IMR-90 (cell line): ENCODE results near the gene POU2AF1. TPM values are rescaled to one million over a fixed set of nuclear protein-coding genes. Genes with fewer than 3 reads are reported as not detected.

Experiments
- ATAC-seq: fragments of 200-7000 bp; cut with Tn5 transposase; 2 replicates; pipeline ENCODE4 v1.9.1; 2020; ENCODE audit warnings: low read depth, mild to moderate bottlenecking, moderate library complexity
- BruUV-seq: library from RNA; stranded (reverse); fragments of 400-500 nt; replicated peaks from 2 replicates; lab custom pipeline; 2021; lab: Mats Ljungman, UMichigan
- CTCF ChIA-PET: fragments of 300-600 bp; formaldehyde crosslinking; extraction: SDS; loops from one replicate; lab custom pipeline; 2021; ENCODE audit warnings: antibody characterized with exemption; lab: Yijun Ruan, JAX
- POLR2A ChIA-PET: fragments of 300-600 bp; sonication (Branson Sonifier 250); formaldehyde crosslinking; loops from one replicate; lab custom pipeline; 2022; ENCODE audit warnings: antibody characterized with exemption; ENCODE audit not compliant: unreplicated experiment; lab: Charles Lee
- DNase-seq: peaks from one replicate; pipeline ENCODE4 v3.0.0; 2013
- H2AFZ ChIP-seq: replicated peaks from 2 replicates; pipeline ENCODE3; 2013; ENCODE audit warnings: low read length, mild to moderate bottlenecking; ENCODE audit not compliant: poor library complexity
- H2AK5ac ChIP-seq: 2 replicates; pipeline ENCODE4 v1.6.1; 2013; ENCODE audit warnings: low read depth, low read length, inconsistent platforms
- H2AK9ac ChIP-seq: replicated peaks from 2 replicates; pipeline ENCODE3; 2013; ENCODE audit warnings: mild to moderate bottlenecking, low read depth, low read length, moderate library complexity; ENCODE audit not compliant: poor library complexity
- H2BK120ac ChIP-seq: 2 replicates; pipeline ENCODE4 v1.6.1; 2013; ENCODE audit warnings: low read depth, low read length, inconsistent platforms
- H2BK15ac ChIP-seq: 3 replicates; pipeline ENCODE4 v1.6.1; 2013; ENCODE audit warnings: low read depth, low read length, inconsistent platforms
- H2BK20ac ChIP-seq: 2 replicates; pipeline ENCODE4 v1.6.1; 2013; ENCODE audit warnings: low read depth, mild to moderate bottlenecking, inconsistent platforms, low read length, moderate library complexity
- H2BK5ac ChIP-seq: 2 replicates; pipeline ENCODE4 v1.6.1; 2013; ENCODE audit warnings: mild to moderate bottlenecking, low read depth, low read length, inconsistent platforms; ENCODE audit not compliant: poor library complexity, severe bottlenecking
- H3K14ac ChIP-seq: replicated peaks from 2 replicates; pipeline ENCODE4 v1.6.1; 2013; ENCODE audit warnings: low read depth, low read length, inconsistent platforms
- H3K18ac ChIP-seq: 2 replicates; pipeline ENCODE4 v1.6.1; 2013; ENCODE audit warnings: low read depth, low read length, control low read depth
- H3K23ac ChIP-seq: 2 replicates; pipeline ENCODE4 v1.6.1; 2013; ENCODE audit warnings: low read depth, low read length, inconsistent platforms
- H3K27ac ChIP-seq: 2 replicates; pipeline ENCODE4 v1.5.1; 2013; ENCODE audit warnings: mild to moderate bottlenecking, control low read depth, low read length; ENCODE audit not compliant: insufficient read depth
- H3K27me3 ChIP-seq: 2 replicates; pipeline ENCODE4 v1.6.1; 2013; ENCODE audit warnings: low read length; ENCODE audit not compliant: control insufficient read depth, insufficient read depth
- H3K36me3 ChIP-seq: 2 replicates; pipeline ENCODE4 v1.6.1; 2013; ENCODE audit warnings: low read length, mixed read lengths; ENCODE audit not compliant: control insufficient read depth, insufficient read depth
- H3K4ac ChIP-seq: 2 replicates; pipeline ENCODE4 v1.6.1; 2013; ENCODE audit warnings: low read depth, low read length, inconsistent platforms
- H3K4me1 ChIP-seq: 2 replicates; pipeline ENCODE4 v1.6.1; 2013; ENCODE audit warnings: low read length, mixed read lengths; ENCODE audit not compliant: control insufficient read depth, insufficient read depth
- H3K4me2 ChIP-seq: 2 replicates; pipeline ENCODE4 v1.6.1; 2013; ENCODE audit warnings: low read depth, mild to moderate bottlenecking, control low read depth, low read length, moderate library complexity
- H3K4me3 ChIP-seq: 2 replicates; pipeline ENCODE4 v1.5.1; 2013; ENCODE audit warnings: low read depth, mild to moderate bottlenecking, control low read depth, low read length, moderate library complexity; ENCODE audit not compliant: insufficient read depth
- H3K56ac ChIP-seq: 2 replicates; pipeline ENCODE4 v1.6.1; 2013; ENCODE audit warnings: low read length, inconsistent platforms; ENCODE audit not compliant: insufficient read depth; ENCODE audit errors: extremely low read depth
- H3K79me1 ChIP-seq, 2 experiments: 2 replicates each; pipeline ENCODE4 v1.6.1; 2013; ENCODE audit warnings: low read length in 2 of 2, inconsistent platforms in 1 of 2, low read depth in 1 of 2
- H3K9ac ChIP-seq: 2 replicates; pipeline ENCODE4 v1.6.1; 2013; ENCODE audit warnings: low read depth, low read length, control low read depth
- H3K9me1 ChIP-seq: 2 replicates; pipeline ENCODE4 v1.6.1; 2013; ENCODE audit warnings: low read length, inconsistent platforms; ENCODE audit not compliant: insufficient read depth
- H3K9me3 ChIP-seq: 2 replicates; pipeline ENCODE4 v1.6.1; 2013; ENCODE audit warnings: low read length; ENCODE audit not compliant: control insufficient read depth, insufficient read depth
- H4K20me1 ChIP-seq: 2 replicates; pipeline ENCODE4 v1.6.1; 2013; ENCODE audit warnings: low read length, inconsistent platforms; ENCODE audit not compliant: insufficient read depth
- H4K5ac ChIP-seq: 2 replicates; pipeline ENCODE4 v1.6.1; 2013; ENCODE audit warnings: mild to moderate bottlenecking, low read depth, low read length, control low read depth
- H4K8ac ChIP-seq, 2 experiments: 2 replicates each; pipeline ENCODE4 v1.6.1; 2013; ENCODE audit warnings: low read depth in 2 of 2, low read length in 2 of 2, control low read depth in 1 of 2, inconsistent platforms in 1 of 2
- H4K91ac ChIP-seq: 2 replicates; pipeline ENCODE4 v1.6.1; 2013; ENCODE audit warnings: low read depth, low read length, inconsistent platforms; ENCODE audit not compliant: insufficient read depth
- BHLHE40 ChIP-seq: fragments of 150-350 bp; IDR thresholded peaks from 2 replicates; pipeline ENCODE4 v1.6.1; 2016; ENCODE audit warnings: mild to moderate bottlenecking, low read depth, low read length
- CTCF ChIP-seq: conservative IDR thresholded peaks from 2 replicates; pipeline ENCODE4 v1.5.1; 2012; ENCODE audit warnings: mild to moderate bottlenecking, low read depth, low read length, improper control_type of control experiment
- MAFK ChIP-seq: IDR thresholded peaks from 2 replicates; pipeline ENCODE4 v1.6.1; 2012; ENCODE audit warnings: low read depth, low read length, improper control_type of control experiment
- MAZ ChIP-seq: IDR thresholded peaks from 2 replicates; pipeline ENCODE4 v1.6.1; 2012; ENCODE audit warnings: low read depth, mild to moderate bottlenecking, low read length, improper control_type of control experiment, moderate library complexity, borderline replicate concordance
- RCOR1 ChIP-seq: IDR thresholded peaks from 2 replicates; pipeline ENCODE4 v1.6.1; 2012; ENCODE audit warnings: mild to moderate bottlenecking, low read length, improper control_type of control experiment; ENCODE audit not compliant: insufficient replicate concordance
- WGBS, 2 experiments: methylation state at CpG; one replicate each; pipeline versions ENCODE4 v1.1.5 to v1.1.7; 2013; ENCODE audit warnings: missing lambda C conversion rate in 2 of 2; ENCODE audit not compliant: insufficient read length in 1 of 2; ENCODE audit errors: extremely low coverage in 2 of 2; 5-methylcytosine and 5-hydroxymethylcytosine counted together
- dilution Hi-C: fragments of 300-500 bp; cut with HindIII; formaldehyde crosslinking; loops from one replicate; pipeline ENCODE4 v1.14.3; 2018; ENCODE audit warnings: low sequenced_read_pairs; ENCODE audit not compliant: unreplicated experiment
- in situ Hi-C: fragments of 300-500 bp; cut with MboI; formaldehyde crosslinking; loops from 3 replicates; pipeline ENCODE4 v1.14.3; 2019; ENCODE audit warnings: low sequenced_read_pairs, inconsistent platforms, mixed read lengths
- intact Hi-C: fragments of 100-400 bp; cut with micrococcal nuclease; formaldehyde crosslinking; loops from 2 replicates; pipeline ENCODE4 v1.10.0; 2022
- polyA plus RNA-seq, 3 experiments: library from polyadenylated mRNA; depleted of rRNA; stranded (reverse); fragments of >200 nt; gene quantifications; 2 replicates each; pipeline ENCODE4 v1.2.3, GENCODE V29; 2012; ENCODE audit warnings: low replicate concordance in 1 of 3
- total RNA-seq: library from RNA; depleted of rRNA; stranded (reverse); fragments of >200 nt; gene quantifications from 2 replicates; pipeline ENCODE4 v1.2.3, GENCODE V29; 2012

Gene POU2AF1
- total and polyA plus RNA-seq, 2 of the 4 experiments (the other 2 are of a cell fraction), result not detected

GRCh38 chr11:111358038-111359001, 20.8 kb downstream of the POU2AF1 start:
- Histone ChIP-seq H4K20me1 (no peaks in the 10 kb centered on the region), H3K4me3 (no peak overlapping the region), H2AFZ (no peak overlapping the region), H3K36me3 (no peaks in the 10 kb centered on the region), H3K27me3 (peaks cover 26% of the 10 kb centered on the region), H3K79me1 (no peaks in the 10 kb centered on the region), H2BK120ac (no peak overlapping the region), H2BK20ac (no peak overlapping the region), H3K4me1 (no peaks in the 10 kb centered on the region), H4K8ac (no peak overlapping the region), H3K9ac (no peak overlapping the region), H3K9me1 (no peaks in the 10 kb centered on the region; the same call in 1 of the 2 replicates), H3K18ac (no peak overlapping the region), H3K4ac (no peak overlapping the region), H4K91ac (no peak overlapping the region), H3K9me3 (no peaks in the 10 kb centered on the region), H3K56ac (no peak overlapping the region), H3K23ac (no peak overlapping the region), H2AK9ac (no peak overlapping the region), H2BK5ac (peak overlapping the region; percentile 58), H2BK15ac (no peak overlapping the region), H3K27ac (no peak overlapping the region), H2AK5ac (0 out of 2 replicates have a peak overlapping the region, but pooled peaks have one; percentile 51), H3K14ac (no peak overlapping the region), H4K5ac (no peak overlapping the region), H3K4me2 (no peak overlapping the region)
- dilution Hi-C loops (no loop called here), intact Hi-C loops (no loop called here), in situ Hi-C loops (no loop called here)
- DNase-seq (no peak), ATAC-seq (no peak)
- 76 to 100% methylated on average over 2 to 14 of the region's 22 CpGs for WGBS, 2 experiments
- BruUV-seq, result no TSS peak
- TF ChIP-seq MAFK (no peak), BHLHE40 (no peak), CTCF (no peak), MAZ (no peak), RCOR1 (no peak)
- POLR2A ChIA-PET, result no interaction called here
- CTCF ChIA-PET, result interaction anchor here (0.6 kb wide), 1 partner anchor 679 kb away, joined by 3 read pairs; no protein-coding TSS in a partner anchor
